Brain pericyte (primary cell): ENCODE data around the gene BFSP1.

Source experiments
- DNase-seq: peaks from one replicate; pipeline ENCODE4 v3.0.0-alpha.2; 2012; ENCODE audit warnings: low read depth, low spot score

BFSP1 gene

DNA sequence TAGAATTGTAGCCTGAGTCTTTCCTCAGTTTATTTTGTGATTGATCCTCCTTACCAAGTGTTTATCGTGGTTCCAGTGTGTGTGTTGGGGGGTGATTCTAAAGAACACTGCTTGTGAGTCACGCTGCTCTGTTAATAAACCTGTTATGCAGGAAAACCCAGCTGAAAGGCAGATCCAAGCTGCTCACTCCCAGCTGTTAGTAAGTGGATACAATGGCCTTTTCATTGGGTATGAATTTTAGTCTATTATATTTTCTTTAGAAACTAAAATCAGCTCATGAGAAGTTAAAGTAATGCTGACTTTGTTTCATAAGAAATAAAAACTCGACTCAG lies 26.5 kb upstream of the BFSP1 start:
- DNase-seq, result no peak

DNA sequence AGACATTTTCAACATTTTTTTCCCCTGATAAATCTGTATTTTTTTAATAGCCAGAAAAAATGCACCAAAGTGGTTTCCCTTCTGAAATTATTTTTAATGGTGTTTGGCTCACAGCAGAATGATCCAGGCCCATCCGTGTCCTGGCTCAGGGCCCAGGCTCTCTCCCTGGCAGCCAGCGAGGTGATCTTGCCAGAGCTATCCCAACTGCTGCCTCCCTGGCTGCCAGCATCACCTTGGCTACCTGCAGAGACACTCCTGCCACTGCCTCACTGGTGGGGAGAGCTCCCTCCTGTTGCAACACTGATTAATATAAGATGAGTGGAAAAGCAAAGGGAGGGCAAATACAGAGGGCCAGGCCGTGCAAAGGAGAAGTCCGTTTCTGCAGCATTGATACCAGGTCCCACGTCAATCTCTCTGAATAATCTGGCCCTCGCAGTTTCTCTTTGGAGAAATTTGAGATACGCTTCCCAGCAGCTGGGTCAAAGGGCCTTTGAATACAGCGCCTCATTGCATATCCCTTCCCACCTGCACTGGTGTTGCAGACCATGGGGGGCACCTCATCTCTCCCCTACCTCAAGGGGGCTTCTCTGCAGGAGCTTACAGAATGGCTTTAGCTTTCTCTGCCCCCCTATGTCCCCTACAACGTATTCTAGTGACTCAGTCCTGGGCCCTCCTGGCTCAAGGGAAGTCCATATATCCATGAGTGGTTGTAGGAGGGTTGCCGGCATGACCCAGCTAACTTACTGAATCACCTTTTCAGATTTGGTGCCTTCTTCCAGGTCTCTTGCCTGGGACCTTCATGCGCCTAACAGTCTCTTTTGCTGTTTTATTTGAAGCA lies 25.9 kb upstream of the BFSP1 start:
- DNase-seq, result no peak

DNA sequence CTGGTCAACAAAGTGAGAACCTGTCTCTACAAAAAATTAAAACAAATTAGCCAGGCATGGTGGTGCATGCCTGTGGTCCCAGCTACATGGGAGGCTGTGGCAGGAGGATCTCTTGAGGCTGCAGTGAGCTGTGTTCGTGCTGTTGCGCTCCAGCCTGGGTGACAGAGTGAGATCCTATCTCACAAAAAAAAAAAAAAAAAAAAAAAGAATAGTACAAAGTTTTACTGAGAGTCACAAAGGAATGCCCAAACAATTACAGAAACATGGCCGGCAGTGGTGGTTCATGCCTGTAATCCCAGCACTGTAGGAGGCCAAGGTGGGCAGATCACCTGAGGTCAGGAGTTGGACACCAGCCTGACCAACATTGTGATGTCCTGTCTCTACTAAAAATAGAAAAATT lies 23.9 kb upstream of the BFSP1 start:
- DNase-seq, result no peak

DNA sequence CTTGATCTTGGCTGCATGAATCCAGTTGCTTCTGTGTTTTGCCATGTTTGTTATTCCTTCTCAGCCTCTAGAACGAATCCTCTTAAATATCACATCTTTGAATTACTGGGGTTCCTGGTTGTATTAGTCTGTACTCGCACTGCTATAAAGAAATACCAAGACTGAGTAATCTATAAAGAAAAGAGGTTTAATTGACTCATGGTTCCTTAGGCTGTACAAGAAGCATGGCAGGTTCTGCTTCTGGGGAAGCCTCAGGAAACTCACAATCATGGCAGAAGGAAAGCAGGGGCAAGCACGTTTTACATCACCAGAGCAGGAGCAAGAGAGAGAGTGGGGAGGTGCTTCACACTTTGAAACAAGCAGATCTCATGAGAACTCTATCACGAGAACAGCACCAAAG lies 18.0 kb upstream of the BFSP1 start:
- no peak for DNase-seq

DNA sequence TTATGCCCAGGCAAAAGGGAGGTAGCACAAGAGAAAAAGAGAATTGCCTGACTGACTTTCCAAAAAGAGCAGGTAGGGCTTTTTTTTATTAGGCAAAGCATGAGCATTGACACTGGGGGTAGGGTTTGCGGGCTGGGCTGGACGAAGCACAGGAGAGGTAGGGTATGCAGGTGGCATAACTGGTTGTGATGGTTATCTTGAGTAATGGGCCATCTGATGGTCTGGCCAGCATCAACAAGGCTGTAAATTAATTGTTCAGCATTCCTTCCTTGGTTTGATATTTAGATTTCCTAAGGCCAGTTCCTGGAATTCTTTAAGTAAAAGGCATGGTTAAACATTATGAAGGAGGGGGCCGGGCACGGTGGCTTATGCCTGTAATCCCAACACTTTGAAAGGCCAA lies 13.9 kb upstream of the BFSP1 start:
- no peak for DNase-seq

DNA sequence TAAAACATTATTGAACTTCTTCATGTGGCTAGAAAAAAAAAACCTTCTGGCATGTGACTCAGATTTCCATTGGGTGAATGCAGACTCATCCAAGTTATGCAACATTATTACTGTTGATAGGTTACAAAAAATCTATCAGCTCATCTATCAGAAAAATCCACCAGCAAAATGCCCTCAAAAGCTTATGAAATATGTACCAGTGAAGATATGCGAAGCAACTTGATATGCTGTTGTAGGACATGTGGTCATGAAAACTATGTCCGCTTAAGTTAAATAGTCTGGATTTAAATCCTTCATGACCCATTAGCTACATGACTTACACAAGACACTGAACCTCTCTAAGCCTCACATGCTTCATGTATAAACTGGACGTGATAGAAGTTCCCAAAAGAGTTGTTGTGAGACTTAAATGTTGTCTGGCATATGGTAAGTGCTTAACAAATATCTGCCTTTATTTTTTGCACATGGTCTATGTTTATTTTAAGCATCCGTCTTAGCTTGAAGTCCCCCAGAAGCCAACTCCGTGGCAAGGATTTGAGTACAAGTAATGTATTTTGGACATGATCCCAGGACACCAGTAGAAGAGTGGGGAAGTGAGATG lies 12.5 kb upstream of the BFSP1 start:
- peak; percentile 41 for DNase-seq

DNA sequence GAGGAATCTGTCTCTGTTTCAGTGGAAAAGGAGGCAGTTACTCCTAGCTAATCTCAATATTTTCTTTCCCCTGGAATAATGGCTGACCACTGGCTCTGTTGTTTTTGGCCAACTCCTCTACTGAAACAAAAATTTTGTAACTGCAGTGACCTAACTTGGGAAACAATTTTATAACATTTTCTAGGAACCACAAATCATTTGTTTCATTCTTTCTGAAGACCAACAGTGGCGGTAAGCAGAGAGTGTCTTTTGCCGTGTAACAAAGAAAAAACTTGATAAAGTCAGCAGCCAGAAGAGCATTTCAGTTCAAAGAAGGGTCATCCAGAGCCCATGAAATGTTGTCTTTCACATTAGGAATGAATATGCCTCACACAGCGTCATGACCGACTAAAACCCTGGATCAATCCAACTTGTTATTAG lies 11.8 kb upstream of the BFSP1 start:
- DNase-seq, result peak; percentile 88

DNA sequence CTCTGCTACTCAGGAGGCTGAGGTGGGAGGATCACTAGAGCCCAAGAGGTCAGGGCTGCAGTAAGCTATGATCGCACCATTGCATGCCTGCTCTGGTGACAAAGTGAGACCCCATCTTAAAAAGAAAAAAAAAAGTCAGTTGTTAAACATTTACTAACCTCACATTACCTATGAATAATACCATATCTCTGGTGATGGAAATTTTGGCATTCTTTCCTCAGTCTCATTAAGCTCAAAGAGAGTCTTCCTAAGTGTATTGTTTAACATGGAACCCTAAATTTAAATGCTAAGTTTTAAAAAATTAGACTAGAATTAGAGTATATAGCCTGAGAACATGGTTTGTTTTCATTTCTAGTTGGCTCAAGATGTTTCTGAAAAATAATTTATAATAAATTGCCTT lies 11.3 kb upstream of the BFSP1 start:
- DNase-seq, result no peak

DNA sequence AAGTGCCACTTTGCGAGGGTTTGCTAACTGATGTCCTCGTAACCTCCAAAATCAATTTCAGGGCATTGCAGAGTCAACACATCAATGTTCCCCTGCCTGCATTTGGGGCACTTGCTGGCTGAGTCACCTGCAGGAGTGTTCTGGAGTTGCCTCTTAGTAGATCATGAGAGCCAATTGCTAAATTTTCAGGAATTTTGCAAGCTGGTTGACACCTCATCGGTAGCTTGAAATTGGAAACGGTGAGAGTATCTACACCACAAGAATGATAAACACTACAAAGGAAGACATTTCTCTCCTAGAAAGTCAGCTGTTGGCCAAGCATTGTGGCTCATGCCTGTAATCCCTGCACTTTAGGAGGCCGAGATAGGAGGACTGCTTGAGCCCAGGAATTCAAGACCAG lies 10.8 kb upstream of the BFSP1 start:
- no peak for DNase-seq

DNA sequence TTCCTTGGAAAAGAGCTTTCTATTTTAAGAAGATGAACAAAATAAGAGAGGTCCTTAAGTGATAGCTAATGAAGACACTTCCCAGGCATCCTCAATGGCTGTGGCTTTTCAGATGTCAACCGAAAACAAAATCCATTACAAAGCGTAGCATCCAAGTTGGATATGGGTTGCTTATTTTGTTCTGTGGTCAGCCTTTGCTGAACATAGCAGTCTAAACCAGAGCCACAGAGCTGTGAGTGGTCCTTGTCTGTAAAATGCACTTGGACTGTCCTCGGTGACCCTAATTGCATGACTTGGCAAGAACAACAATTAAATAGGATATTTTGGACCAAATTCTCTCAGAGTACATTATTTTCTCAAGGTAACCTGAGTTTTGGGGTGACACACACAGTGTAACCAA lies 10.4 kb upstream of the BFSP1 start:
- no peak for DNase-seq

DNA sequence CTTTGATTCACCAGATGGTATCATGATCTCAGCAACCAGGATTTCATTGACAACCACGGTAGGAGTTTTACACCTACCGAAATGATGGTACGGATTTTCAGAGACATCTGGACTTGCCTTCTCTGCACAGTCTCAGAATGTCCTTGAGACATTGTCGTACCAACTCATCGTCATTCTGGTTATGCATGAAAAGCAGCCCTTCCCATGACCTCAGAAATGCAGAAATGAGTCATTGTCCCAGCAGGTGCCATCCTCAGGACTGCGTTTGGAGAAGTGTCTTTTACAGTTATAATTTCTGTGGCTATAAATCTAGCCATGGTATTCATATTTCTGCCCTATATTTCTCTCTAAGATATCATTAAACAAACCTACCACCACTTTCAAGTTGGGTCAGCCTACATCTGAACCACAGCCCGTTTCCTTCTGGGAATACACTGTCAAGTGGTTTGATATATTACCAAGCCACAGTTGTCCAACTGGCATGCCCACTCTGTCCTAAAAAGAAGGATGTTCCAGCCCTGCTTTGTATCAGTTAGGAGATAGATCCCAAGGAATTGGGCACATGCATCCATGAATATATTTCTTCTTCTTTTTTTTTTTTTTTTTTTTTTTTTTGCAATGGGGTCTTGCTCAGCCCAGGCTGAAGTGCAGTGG lies 7.5 kb upstream of the BFSP1 start:
- DNase-seq, result no peak

DNA sequence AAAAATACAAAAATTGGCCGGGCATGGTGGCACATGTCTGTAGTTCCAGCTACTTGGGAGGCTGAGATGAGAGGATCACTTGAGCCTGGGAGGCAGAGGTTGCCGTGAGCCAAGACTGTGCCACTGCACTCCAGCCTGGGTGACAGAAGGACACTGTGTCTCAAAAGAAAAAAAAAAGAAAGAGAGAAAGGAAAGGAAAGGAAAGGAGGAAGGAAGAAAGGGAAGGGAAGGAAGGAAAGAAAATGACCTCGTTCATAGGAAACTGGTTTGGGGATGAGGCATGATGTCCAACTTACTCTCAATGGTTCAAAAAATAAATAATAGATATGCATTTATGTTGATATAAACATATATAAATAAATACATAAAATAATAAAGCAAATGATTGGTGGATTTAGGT lies 6.8 kb upstream of the BFSP1 start:
- no peak for DNase-seq

DNA sequence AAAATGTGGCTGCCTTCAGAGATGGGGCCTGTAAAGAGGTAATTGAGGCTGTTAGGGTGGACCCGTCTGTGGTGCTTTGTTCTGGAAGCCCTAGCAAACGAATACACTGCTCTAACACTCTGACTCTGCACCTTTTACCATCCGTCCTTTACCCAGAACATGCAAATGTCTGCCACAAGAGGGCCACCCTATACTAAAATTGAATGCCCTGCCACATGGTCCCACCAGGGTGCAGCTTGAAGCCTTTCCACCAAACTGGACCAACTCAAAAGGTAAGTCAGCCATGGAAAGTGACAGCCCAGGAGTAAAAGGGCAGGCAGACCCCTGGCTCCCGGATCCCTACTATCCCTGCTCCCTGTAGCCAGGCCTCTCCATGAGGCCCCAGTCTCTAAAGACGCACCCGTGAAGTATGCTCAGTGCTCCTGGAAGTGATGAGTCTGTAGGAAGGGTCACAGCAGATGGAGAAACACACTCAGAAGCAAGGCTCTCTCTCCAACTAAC lies 5.8 kb upstream of the BFSP1 start:
- DNase-seq, result peak; percentile 54

DNA sequence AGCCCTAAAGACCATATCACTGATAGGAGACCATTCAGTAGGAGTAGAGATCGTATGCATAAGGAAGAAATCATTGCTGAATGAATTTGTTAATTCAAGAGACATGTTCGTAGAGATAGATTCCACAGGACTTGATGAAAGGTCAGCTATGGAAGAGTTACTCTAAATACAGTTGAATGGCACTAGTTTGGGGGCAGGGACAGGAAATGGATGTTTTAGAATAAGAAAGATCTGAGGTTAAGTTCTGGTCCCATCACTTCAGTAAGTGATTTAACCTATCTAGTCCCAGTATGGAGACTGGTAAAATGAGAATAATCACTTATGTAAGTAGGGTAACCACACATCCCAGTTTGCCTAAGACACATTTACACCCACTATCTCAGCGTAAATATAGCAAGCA lies 2.9 kb upstream of the BFSP1 start:
- no peak for DNase-seq

DNA sequence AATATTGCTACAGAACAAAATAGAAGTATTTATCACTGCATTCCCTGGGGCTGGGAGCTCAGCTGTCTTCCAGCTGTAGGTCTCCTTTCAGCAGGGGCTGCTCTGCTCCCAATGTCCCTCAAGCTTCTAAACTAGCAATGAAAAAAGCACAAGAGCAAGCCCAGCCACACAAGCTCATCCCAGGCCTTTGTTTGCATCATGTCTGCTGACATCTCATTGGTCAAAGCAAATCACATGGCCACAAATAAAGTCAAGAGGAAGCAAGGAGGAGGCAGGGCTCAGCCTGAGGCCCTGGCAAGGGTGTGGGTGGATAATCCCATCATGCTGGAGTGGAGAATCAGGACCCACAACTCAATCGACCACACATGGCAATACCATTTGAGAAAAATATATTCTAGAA lies 2.2 kb upstream of the BFSP1 start:
- no peak for DNase-seq

DNA sequence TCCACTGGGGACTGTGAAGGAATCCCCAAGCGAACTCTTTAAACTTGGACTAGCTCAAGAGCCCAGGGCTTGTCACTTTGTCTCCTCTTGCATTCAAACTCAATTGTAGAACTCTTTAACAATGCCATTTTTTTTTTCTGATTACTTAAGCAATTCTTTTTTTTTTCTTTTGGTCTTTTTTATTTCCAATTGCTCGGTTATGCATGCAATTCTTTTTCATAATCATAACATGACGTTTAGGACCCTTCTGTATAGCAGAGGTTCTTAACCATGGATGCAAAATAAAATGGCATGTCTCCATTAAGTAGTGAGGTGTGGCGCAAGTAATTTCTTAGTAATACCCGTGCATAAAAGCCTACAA lies 466 bp upstream of the BFSP1 start:
- no peak for DNase-seq

DNA sequence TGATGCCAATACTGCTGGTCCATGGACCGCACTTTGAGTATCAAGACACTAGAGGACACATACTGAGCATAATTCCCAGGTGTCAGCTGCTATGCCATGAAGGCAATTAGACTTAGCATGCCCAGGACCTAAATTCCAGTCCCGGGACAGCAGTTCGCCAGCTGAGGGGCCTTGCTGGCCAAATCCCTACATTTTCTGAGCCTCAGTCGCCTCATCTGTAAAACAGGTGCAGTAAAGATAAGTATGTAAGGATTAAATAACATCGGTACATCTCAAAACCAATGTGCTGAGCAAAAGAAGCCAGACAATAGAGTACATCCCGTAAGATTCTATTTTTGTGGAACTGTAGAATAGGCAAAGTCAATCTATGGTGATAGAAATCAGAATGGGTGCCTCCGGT lies 1.0 kb downstream of the BFSP1 start:
- no peak for DNase-seq

DNA sequence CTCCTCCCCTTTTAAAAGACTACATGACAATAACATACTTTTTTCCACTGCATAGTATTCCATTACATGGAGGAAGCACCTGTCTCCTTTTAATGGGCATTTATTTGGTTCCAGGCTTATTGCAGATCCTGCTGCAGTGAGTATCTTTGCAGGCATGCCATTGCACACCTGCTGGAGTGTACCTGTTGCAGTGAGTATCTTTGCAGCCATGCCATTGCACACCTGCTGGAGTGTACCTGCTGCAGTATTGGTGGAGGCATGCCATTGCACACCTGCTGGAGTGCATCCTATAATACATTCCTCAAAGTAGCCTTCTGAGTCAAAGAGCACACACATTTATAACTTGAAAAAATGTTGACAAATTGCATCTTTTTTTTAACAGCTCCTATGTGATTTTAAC lies 1.6 kb downstream of the BFSP1 start:
- no peak for DNase-seq

DNA sequence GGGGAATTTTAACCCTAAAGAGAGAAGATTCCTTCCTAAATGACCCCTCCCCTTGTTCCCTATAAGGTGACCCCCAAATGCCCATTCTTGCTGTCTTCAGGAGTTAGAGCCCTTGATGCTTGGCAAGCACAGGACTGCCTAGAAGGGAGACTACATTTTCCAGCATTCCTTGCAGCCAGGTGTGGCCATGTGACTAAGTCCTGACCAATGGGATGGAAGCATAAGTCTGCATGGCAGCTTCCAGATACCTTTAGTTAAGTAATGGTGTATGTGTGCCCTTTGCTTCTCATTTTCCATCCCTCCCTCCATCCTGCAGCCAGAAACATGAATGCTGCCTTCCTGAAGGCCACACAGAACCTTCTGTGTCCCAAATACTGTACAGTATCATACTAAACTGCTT lies 5.5 kb downstream of the BFSP1 start:
- no peak for DNase-seq

DNA sequence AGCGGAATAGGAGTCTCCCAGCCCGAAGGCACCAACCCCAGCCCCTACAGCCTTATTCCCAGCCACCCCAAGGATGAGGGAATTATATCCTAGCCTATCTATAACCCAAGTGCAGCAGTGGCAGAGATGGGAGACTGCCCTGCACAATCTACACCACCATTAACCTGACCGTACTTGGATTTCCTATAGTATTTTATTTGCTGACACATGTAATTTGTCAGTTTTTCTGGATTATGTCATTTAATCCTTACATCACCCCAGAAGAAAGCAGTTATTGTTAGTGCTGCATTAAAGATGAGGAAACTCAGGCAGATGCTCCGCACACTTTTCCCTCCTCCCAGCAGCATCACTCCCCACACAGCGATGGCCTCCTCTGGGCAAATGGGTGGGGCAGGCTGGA lies 6.0 kb downstream of the BFSP1 start:
- DNase-seq, result no peak

DNA sequence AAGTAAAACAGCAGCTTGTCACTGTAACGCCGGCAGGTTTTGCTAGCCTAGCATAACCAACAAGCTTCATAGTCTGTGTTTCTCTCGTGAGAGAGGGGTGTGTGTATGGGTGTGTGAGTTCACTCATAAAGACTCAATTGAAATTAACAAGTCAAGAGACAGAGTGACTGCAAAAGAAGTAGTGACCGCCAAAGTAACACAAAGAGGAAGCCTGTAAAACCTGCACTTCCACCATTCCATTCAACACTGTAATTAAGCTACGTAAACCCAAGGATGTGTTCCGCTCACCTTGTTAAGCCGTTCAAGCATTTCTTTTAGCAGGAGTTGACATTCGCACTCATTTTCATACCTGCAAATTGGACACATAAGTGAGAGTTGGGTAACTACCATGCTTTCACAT lies 6.6 kb downstream of the BFSP1 start:
- no peak for DNase-seq

DNA sequence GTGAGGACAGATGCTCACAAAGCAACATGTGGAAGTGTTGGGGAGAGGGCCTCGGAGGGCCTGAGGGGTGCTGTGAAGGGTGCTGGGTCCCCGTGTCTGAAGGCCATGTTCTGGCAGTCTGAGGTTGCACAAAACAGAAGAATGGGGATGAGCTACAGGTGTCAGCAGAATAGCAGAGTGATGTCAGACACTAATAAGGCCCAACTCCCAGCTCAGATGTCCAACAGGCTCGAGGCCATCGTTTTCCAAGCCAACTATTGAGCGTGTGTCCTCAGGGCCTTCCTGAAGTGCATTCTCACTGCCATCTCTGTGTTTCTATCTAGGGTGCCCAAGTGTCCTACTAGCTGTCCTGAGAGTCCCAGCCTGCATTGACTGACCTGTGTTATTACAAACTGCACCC lies 7.9 kb downstream of the BFSP1 start:
- no peak for DNase-seq

DNA sequence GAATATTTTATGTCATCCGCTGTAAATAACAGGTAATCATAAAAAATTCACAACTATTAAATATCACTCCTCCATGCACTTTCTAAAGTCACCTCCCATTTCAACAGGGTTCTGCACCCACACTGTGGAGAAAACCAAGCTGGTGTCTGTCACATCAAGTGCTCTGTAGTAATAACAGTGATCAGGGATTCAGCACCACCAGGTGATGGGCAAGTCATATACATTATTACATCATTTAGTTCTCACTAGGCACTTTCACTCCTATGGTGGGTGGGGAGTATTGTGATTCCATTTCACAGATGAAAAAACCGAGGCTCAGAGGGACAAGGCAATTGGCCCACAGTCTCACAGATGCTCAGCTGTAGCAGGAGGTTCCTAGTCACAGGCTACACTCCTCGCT lies 8.7 kb downstream of the BFSP1 start:
- DNase-seq, result no peak
